NCI-H2081 treated with DMSO at 0.1 percent for 48 hours (cell line): Measurements from ENCODE around the gene QSOX1.
A peak's percentile ranks its signal among the peaks of the same experiment; 100 is the strongest.

Source experiments
- DNase-seq: peaks from one replicate; lab custom pipeline; 2025; lab: John Stamatoyannopoulos, UW

The QSOX1 gene

DNA sequence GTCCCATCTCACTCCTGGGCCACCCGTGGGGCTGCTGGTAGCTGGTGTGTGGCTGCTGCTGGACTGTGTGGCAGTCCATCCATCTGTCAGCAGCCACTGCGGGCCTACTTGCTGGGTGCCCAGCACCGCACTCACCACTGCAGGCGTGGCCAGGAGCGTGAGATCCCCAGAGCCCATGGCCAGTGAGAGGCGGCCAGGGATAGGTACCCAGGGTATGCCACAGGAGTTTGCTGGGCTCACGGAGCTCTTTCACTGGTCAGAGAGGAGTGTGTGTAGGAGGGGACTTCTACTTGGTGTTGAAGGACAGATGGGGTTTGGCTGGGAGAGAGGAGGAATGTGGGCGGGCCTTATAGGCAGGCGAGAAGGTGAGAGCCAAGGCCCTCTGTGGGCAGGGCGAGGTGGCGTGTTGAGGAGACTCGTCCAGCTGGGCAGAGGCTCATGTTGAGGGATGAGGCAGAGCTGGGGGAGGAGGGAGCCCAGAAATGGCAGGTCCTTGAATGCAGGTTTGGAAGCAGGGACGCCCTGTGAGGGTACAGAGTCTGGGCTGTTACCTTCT, 15.0 kb downstream of the QSOX1 start:
- no peak for DNase-seq

GRCh38 chr1:180170546-180171151, 16.0 kb downstream of the QSOX1 start:
- no peak for DNase-seq

DNA sequence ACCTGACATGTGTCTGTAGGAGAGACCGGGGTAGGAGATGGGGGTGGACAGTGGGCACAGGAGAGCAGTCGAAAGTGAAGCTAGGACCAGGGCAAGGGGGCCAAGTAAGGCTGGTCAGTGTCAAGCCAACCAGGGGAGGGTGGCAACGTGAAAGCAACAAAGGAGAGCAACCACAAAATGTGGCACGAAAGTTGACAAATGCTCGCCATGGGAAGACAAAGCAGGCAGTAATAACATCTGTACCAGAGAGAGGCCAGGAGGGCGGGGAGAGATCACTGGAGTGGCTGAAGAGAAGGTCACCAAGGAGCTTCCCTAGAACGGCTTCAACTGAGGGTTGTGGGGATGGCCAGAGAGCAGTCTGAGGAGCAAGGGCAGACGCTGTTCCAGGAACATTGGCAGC, 17.0 kb downstream of the QSOX1 start:
- DNase-seq, result no peak

DNA sequence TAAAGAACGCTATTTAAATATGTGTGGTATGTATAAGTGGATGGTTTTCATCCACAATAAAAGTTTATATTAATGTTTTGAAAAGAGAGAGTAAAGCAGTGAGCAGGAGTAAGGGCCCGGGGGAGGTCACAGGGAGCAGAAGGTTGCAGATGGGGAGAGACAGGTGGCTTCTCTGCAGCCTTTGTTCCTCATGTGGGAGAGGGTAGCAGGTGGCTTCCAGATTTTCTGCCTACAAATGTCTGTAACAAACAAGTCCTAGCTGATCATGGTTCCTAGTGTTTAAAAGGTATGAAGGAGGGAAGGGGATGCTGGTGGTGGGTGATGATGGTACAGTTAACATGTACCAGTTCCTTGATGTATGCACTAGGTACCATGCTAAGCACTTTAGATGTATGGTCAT, 18.8 kb downstream of the QSOX1 start:
- DNase-seq, result no peak

GRCh38 chr1:180173952-180174351, 19.3 kb downstream of the QSOX1 start:
- DNase-seq, result no peak

- no peak for DNase-seq
Observed at GRCh38 chr1:180175291-180175690, 20.6 kb downstream of the QSOX1 start.

- no peak for DNase-seq
Observed at GRCh38 chr1:180175806-180176205, 21.1 kb downstream of the QSOX1 start.

DNA sequence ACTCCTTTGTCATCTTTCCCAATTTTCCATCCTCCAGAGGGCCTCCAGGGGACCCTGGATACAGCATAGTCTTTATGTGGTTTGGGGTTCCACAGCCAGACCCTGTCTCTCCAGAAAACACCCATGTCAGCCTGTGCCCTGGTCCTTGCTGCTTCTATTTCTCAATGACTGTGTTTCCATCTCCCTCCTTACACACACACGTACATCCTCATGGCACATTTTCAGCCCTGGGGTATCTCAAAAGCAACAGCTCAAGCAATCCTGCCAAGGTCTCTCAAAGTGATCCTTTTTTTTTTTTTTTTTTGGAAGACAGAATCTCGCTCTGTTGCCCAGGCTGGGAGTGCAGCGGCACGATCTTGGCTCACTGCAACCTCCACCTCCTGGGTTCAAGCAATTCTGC, 22.3 kb downstream of the QSOX1 start:
- no peak for DNase-seq

- DNase-seq, result no peak
Observed at GRCh38 chr1:180177931-180178330, 23.3 kb downstream of the QSOX1 start.

GRCh38 chr1:180178511-180179161, 24.0 kb downstream of the QSOX1 start:
- no peak for DNase-seq

DNA sequence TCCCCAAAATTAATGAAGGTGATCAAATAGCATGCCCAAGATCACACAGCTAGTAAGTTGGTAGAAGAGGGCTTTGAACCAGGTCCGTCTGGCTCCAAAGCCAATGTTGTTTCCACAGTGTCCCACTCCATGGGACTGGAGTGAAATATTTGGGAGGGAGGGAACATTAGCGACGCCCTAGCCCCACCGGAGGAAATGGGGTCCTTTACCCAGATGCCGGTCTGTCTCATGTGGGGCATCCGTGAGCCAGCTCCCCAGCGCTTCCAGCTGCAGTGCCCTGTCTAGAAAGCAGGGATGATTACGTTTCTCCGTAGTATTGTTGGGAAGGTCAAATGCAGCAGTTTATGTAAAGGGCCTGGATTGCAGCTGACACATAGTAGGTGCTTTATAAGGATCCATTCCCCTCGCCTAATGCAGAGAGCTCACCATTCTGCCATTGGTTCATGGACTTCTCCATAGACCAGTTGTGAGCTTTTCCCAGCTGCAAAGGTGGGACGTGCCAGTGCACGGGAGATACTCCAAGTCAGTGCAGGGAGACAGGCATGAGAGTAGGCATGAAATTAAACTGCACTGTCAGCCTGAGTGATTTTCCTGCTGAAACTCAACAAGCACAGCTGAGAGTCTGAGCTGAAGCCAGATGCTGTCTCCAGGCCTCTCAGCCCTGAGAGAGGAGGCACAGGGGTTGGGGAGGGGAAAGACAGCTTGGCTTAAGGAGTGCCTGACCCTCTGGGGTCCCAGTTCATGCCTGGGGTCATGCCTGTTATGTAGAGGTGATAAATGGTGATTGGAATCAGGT, 24.7 kb downstream of the QSOX1 start:
- no peak for DNase-seq

DNA sequence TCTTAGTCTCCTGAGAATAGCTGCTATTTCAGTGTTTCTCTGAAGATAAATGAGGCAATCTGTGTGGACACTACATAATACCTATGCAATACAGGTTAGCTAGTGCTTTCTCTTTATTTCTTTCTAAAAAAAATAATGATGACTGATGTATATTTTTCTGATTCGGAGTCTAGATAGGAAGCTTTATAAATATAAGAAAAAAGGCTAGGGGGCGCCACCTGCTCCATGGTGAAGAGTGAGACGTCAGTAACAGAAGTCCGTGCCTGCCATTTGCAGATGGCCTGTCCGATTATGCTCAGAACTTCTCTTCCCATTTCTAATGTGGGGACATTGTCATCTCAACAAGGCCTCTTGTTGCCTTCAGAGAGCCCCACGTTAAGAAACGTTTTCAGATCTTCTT, 26.4 kb downstream of the QSOX1 start:
- DNase-seq, result no peak

DNA sequence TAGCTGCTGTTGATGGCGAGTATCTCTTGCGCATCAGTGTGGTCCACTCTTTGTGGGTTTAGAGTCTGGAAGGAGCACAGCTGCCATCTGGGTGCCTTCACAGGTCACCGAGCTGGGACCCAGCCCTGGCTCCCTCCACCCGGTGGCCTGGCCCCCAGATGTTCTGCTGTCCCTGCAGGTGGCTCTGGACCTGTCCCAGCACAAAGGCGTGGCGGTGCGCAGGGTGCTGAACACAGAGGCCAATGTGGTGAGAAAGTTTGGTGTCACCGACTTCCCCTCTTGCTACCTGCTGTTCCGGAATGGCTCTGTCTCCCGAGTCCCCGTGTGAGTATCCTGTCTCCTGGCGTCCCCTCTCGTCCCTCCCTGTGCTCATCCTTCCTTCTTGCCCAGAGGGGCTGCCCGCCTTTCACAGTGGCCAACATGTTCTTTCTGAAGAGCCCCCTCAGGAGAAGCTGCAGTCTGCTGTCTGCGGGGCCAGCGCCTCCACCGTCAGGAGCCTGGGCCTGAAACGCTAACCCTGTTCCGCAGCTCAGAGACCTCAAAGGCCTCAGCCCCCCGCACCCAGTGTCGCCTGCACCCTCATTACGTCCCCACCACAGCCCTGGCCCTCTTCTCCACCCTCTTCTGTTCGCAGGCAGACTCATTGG, 27.4 kb downstream of the QSOX1 start:
- no peak for DNase-seq

DNA sequence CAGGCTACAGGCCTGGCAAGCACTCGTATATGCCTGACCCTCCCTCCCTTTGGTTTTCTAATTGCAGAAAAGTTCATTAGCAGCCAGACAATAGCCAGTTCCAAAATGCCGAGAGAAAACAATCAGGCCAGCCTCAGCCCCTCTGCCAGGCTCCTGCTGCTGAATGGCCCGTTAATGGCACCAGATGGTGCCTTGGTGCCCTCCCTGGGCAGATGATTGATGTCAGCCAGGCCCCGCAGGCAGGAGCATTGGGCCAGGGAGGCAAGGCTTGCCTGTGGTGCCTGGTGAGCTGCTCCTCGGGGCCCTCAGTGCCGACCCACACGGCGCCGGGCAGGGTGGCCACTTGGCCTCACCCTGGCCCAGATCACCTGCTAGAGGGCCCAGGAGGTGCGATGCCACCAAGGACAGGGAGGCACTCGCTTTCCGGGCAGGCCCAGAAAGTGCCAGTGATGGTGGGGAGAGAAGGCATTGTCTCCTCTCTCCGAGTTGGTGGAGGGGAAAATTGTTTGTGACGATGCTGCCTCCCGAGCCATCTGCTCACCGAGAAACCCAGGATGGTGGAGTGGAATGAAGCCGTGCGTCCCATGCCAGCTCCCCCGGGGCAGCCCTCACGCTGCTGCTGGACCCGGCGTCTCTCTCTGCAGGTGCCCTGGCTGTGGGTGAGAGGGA, 28.1 kb downstream of the QSOX1 start:
- peak; percentile 46 for DNase-seq

DNA sequence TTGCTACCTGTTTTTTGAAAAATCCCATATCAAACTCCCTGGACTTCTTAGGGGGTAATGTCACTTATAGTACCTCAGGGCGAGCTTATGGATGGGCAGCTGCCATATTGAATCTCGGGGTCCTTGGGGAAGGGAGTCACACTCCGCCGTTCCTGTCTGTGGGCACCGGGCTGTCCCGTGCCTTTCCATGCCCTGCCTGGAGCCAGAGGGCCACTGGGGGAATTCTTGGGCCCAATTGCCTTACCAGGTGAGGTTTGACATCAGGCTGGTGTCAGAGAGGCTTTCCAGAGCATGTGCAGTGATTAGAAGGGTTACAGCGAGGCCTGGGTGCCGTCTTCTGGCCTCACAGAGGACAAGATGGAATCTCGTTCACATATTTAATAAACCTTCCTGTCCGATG, 28.8 kb downstream of the QSOX1 start:
- DNase-seq, result no peak

GRCh38 chr1:180184041-180184440, 29.4 kb downstream of the QSOX1 start:
- no peak for DNase-seq

DNA sequence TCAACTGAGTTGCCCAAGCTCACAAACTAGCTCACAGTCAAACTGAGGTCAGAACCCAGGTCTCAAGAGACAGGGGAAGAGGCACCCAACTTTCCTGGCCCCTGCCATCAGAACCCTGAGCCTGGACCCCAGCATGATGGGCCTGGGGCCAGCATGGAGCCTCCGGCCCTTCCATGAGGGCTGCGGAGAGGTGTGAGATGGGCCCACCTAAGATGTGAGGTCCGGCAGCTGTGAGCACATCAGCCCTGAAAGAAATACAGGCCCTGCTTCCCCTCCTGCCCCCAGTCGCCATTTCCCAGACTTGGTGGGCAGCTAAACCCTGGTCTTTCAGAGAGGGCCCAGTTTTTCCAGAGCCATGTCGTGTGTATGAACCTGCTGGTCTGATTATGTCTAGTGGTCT, 30.6 kb downstream of the QSOX1 start:
- no peak for DNase-seq

GRCh38 chr1:180185971-180186645, 31.4 kb downstream of the QSOX1 start:
- no peak for DNase-seq

- DNase-seq, result no peak
Observed at GRCh38 chr1:180186831-180187230, 32.2 kb downstream of the QSOX1 start.

DNA sequence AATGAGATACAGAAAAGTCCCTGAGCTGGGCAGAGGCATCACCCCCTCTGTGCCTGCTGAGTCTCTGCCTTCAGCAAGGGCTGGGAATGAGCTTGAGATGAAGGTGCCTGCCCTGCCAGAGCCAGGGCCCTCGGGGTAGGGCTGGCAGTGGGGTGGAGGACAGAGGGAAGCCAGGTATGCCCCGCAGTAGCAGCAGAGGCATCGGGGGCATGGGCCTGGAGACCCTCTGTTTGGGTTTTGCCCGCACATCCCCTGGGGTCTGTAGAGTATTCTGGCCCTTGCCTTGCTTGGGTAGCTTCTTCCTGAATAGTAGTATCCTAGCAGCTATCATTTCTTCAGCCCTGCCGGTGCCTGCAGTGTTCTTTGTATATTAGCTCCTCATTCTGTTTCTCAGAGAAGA, 33.0 kb downstream of the QSOX1 start:
- DNase-seq, result no peak

GRCh38 chr1:180188091-180188506, 33.4 kb downstream of the QSOX1 start:
- DNase-seq, result no peak
